Activated naive CD4-positive, alpha-beta T cell treated with anti-CD3 and anti-CD28 coated beads, Interleukin-2, amount 50 U/mL, for 16 hours (primary cell): ENCODE data around the gene CCDC15.
"Not testable (repeated sequence)": the region's sequence is repeated elsewhere in the genome, so short reads cannot be mapped to it uniquely, and the experiment has no call there.

Experiments used
- DNase-seq: peaks from one replicate; pipeline ENCODE4 v3.0.0-alpha.2; 2020

The CCDC15 gene

DNA sequence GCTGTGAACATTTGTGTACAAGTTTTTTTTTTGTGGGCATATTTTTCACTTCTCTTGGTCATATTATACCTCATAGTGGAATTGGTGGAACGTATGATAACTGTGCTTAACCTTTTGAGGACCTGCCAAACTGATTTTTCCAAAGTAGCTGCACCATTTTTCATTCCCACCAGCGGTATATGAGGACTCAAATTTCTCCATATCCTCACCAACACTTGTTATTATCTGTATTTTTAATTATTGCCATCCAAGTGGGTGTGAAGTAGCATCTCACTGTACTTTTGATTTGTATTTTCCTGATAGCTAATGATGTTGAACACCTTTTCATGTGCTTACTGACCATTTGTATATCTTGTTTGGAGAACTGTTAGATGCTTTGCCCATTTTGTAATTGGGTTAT, 47.8 kb downstream of the CCDC15 start:
- DNase-seq = no peak

DNA sequence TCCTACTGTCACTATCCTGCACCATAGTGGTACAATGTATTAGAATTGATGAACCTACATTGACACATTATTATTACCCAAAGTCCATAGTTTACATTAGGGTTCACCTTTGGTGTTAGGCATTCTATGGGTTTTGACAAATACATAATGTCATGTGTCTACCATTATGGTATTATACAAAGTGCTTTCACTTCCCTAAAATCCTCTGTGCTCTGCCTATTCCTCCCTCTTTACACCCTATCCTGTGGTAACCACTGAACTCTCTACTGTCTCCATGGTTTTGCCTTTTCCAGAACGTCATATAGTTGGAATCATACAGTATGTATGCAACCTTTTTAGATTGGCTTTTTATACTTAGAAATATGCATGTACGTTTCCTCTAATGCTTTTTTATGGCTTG, 51.5 kb downstream of the CCDC15 start:
- DNase-seq = no peak

DNA sequence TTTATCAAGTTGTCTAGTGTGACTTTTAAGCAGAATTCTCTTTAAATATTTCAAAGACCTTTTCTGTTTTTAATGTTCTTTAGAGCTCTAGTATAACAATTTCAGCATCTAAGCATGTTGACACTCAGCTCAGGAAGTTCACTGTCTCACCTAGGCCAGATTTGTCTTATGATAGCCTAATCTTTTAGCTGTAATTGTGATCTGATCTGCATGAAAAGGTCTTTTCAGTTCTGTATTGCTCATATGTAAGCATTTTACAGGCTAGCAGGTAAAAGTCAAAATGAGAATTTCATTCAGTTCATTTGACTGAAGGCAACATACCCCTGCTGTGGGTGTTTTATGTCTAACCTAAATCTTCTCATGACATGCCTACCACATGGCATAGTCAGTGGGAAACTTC, 62.4 kb downstream of the CCDC15 start:
- DNase-seq = no peak

DNA sequence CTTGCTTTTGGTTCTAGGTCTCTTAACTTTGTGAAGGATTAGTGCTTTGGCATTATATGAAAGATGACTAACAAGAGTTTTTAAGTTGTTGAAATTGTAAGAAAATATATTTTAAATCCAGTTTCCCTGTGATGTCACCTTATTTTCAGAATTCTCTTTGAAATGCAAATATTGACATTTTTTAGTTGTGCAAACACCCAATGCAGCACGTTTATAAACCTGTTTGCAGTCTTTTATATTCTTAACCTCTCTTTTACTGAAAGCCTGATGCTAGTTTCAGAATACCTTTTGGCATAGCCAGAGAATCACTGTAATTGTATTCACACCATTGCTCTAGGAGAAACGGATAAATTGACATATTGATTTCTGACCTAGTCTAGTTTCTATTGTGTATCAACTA, 66.3 kb downstream of the CCDC15 start:
- DNase-seq = no peak

DNA sequence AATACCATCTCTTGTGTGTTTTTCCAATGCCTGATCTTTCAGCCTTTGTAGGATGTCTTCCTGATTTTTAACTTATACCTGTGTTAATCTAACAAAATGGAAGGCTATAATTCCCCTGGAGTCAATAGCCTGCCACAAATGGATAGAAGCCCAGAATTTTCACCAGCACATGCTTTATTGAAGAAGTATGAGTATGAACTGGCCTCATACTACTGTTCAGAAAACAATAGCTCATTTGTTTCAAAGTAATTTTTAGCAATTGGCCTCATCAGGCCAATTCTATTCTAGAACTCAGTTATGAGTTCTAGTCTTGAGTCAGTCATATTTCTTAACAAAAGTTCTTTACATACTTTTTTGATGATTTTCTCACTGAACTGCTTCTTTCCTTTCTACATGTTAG, 68.5 kb downstream of the CCDC15 start:
- no peak for DNase-seq

DNA sequence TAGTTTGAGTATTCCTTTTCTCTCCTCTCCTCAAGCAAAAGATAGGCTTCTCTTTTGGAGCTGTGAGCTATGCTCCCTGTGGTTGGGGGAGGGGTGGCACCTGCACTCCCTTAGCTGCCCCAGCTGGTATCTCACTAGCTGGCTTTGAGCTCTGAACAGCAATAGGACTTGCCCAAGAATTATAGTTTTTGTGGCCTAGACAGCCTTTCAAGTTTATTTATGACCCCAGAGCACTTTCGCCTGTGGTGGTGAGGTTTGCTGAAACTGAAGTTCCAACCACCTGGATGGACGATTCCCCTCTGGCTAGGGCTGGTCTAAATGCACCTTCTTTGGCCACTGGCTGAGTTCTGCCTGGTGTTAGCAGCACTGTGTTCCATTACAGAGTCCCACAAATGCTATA, 72.0 kb downstream of the CCDC15 start:
- no peak for DNase-seq

DNA sequence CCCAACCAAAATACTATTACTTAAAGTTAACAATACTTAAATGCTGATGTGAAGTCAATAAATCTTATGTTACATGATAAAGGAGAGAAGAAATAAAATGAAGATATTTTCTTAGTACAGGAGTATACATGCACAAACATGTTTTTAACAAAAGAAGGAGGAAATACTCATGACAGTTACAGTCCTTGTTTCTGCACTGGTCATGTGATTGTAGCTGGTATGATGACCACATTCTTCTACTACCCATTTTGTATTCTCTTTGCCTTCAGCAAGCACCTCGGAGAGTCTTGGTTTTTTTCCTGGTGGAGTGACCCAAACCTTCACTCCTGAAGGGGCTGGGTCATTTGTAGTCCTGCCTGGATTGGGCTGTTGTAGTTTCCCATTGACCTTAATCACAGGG, 75.4 kb downstream of the CCDC15 start:
- not testable (repeated sequence) for DNase-seq

DNA sequence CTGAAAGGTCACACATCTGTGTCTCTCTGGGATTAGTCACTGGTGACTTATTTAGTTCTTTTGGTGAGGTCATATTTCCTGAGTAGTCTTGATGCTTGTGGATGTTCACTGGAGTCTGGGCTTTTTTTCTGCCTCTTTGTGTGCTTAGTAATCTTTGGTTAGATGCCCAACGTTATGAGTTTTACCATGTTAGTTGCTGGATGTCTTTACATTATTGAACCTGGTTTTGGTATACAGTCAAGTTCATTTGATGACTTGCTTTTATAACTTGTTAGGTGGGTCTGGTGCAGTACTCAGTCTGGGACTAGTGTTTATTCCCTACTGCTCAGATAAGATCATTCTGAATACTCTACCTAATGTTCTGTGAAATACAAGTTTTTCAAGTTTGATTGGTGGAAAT, 82.9 kb downstream of the CCDC15 start:
- no peak for DNase-seq

DNA sequence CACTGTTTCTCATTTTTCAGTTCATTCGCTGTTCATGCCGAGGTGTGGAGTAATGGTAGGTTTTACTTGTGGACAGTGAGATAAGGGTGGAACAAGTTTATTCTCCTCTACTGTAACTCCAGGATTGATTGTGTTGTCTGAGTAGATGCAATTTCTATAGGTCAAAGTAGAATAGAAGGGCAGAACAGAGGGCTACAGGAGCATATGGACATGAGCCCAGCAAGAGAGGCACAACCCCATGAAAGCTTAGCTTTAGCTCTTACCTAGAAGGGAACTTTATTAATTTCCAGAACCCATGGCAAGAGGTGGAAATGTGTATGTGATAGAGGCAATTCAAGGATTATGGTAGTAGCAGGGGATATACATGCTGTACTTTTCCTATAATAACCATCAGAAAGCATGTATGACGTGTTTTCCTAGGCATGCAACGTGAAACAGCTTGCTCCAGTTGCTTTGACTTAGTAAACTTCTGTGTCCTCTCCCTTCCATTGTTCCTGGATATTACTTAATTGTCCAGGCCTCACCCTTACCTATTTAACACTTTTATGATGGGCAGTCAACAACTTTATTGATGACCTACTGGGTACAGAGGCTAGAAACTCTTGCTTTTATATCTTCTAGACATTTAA, 95.3 kb downstream of the CCDC15 start:
- no peak for DNase-seq

DNA sequence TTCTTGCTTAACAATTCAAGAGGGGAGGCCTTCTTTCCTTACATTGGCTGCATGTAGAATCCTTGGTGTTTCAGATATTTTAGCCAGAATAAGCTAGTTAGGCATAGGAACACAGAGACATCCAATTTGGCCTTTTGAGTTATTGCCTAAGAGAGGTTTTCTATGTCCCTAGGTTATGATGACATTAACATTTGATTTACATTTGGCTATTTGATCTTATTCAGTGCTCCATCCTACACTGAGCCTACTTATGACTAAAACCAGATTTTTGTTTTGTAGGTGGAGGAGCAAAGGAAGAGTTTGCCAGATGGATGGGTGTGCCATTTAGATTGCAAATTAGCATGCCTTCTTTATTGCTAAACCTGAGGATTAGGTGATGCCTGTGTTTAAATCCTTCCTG, 98.0 kb downstream of the CCDC15 start:
- no peak for DNase-seq

DNA sequence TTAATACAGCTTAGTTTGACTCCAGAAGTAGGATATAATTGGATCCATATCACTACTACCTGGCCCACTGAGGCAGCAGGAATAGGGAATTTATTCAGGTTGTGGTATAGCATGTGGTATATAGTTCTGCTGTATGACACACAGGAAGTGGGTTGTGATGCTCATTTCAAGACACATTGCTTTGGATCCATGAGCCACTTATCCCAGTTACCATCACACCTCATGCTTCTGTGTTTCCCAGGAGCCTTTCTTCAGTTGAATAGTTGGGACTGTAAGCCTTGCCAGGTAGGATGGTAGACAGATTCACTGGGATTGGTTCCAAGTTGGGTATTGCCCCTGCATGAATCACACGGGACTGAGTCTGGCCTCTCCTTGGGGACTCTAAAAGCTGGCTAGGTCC, 99.2 kb downstream of the CCDC15 start:
- DNase-seq = no peak

DNA sequence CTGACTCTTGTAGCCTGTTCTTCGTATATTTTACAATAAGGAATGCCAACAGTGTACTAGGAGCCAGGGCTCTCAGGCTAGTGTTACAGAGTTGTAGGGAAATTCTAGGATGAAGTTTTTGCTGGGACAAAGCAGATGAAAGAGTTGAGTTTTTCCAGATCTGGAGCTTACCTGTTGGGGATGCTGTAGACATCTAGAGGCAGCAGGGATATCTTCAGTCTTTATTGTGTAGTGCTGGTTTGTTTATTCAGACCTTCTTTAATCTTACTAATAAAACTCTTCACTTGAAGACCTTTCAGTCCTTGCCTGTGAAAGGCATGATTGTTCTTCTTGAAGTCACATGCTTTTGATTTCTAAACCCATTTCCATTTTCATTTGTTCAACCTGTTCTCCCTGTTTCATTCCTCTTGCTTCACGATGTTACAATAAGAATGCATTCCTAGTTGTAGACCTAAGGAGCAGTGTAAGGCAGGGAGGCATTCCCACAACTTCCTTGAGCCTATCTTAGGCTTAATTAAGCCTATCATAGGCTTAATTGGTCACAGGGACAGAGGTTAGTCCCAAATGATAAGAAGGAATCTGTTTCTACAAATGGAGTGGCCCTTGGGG, 101.2 kb downstream of the CCDC15 start:
- no peak for DNase-seq

DNA sequence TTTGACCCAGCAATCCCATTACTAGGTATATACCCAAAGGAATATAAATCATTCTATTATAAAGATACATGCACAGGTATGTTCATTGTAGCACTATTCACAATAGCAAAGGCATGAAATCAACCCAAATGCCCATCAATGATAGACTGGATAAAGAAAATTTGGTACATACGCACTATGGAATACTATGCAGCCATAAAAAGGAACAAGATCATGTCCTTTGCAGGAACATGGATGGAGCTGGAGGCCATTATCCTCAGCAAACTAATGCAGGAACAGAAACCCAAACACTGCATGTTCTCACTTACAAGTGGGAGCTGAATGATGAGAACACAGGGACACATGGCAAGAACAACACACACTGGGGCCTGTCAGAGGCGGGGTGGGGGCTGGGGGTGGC, 102.1 kb downstream of the CCDC15 start:
- not testable (repeated sequence) for DNase-seq

DNA sequence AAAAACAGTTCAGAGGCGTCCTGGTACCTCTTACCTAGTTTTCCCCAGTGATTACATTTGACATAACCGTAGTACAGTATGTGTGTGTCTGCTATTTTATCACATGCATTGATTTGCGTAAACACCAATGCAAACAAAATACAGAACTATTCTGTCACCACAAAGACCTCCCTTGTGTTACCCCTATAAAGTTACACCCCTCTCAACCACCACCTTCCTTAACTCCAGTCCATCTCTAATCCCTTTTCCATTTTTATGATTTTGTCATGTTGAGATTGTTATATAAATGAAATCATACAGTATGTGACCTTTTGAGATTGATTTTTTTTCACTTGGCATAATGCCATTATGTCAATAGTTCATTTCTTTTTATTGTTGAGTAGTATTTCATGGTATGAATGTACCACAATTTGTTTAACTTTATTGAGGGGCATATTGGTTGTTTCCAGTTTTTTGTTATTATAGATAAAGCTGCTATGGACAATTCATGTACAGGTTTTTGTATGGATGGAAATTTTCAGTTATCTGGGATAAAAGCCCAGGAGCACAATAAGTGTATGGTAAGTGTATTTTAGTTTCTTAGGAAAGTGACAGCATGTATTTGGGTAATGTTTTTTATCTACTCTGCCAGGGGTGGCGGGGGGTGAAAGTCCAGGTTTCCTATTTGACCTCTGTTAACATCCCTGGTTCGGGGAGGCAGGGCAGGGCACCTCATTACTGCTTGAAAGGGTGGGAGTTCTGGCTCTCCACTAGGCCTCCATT, 103.1 kb downstream of the CCDC15 start:
- no peak for DNase-seq

DNA sequence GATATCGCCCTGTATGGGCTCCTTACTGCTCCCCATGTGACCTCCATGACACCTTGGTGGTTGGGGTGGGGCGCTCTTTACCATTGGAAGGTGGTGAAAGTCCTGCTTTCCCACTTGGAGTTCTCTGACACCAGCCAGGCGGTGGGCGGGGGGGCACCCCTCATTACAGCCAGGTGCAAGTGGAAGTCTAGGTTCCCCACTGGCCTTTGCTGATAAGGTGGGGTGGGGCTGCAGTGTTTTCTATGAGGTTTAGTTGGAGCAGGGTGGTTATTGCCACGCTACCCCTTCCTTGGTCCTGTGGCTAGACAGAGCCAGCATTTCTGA, 103.7 kb downstream of the CCDC15 start:
- no peak for DNase-seq

DNA sequence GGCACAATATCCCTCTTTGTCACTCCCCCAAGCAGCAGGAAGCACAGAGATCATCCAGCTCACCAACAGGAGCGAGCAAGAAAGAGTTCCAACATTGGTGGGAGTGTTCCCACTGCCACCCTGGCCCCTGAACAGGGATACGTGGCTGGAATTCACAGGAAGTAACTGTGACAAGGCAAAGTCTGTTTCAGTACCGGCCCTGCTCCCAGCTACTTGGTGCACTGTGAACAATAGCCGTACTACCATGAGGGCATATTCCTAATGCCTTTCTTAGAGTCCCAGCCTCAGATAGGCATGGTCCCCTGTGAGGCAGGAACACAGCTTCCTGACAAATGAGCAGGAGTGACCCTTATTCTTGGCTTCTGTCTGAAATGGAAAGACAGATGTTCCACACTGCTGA, 107.3 kb downstream of the CCDC15 start:
- DNase-seq = no peak

DNA sequence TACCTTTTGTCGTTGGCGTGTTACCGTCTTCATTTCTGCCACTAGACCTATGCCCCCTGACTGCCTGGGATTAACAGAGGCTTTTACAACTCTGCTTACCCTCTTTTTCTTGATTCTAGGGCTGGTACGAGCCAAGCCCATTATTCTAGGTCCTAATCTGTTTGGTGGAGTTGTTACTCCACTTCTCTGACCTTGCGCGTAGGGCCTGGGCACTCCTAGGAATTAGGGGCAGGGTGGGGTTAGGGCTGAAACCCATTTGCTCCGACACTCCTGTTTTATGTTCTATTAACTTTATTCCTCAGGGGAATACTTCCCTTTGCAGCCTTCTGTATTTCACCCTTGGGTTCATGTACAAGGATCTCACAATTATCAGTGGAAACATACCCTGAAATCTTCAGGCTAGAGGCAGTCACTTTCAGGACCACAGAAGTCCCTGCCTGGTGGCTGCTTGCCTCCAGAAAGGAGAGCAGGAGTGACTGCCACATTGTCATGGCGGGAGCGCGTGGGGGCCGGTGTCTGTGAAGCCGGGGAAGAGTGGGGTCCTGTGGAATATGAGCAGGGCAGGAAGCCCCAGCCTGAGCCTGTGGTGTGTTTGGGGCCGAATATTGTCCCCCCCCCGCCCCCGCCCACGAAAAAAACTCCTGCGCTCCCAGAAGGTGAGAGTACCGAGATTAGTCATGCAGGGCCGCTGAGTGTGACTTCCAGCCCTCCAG, 108.4 kb downstream of the CCDC15 start:
- DNase-seq = no peak

DNA sequence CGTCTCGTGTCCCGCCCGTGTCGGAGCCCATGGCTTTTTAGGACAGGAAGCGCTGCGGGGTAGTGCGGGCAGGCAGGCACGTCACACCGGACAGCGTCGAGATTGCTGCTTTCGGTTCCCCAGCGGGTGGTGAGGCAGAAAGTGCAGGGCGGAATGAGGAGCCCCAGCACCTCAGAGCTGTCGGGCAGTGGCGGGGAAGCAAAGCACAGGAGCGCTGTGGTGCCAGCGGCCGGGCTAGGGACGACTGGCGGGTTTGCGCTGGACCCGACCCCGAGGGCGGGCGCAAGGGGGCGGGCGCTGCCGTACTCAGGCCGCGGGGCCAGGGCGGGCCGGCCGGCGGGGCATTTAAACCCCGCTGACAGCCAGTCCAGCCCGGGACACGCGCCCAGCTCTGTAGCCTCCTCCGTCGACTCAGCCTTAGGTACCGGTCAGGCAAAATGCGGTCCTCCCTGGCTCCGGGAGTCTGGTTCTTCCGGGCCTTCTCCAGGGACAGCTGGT, 109.0 kb downstream of the CCDC15 start, which contains the start of gene SLC37A2:
Gene SLC37A2, plus strand, starts transcription at position 375 of the 498 bp plus-strand sequence. Its CDS starts 63 bp downstream, at position 438.
- DNase-seq = peak; percentile 25

DNA sequence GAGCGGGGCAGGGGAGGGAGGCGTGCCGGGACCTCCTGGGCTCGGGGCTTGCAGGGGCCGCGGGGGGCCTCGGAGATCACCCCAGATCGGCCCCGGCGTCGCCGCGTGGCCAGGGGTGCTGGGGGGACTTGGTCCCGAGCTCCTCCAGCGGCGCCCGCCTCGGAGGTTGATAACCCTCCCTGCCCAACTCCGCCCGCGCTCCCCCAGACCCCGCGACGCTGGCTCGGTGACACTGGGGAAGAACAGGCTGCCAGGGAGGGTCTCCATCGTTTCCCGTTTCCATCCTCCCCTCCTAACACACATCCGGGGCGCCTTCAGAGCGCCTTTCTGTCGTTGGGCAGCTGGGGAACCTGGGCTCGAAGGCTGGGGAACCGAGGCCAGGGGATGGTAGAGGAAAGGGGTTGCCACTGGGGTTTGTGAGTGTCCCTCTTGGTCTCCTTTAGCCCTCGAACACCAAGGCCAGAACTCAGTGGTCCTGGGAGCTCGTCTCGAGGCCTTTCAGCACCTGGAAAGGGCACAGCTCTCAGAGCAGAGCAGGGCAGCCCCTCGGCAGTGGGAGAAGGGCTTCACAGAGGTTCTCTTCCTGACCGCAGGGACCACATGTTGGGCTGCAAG, 109.5 kb downstream of the CCDC15 start:
- no peak for DNase-seq

DNA sequence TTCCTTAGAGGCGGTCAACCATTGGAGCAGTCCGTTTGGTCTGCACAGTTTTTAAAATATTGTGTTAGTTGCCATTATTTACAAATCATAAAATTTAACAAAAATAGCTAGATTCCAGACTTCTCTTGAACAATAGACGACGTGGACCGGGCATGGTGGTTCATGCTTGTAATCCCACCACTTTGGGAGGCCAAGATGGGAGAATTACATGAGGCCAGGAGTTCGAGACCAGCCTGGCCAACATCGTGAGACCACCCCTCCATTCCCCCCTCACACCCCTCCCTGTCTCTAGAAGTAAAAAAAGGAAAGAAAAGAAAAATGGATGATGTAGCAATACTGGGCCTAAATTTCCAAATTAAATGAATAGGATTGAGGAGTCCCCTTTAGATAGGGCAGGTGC, 110.1 kb downstream of the CCDC15 start:
- DNase-seq = no peak

DNA sequence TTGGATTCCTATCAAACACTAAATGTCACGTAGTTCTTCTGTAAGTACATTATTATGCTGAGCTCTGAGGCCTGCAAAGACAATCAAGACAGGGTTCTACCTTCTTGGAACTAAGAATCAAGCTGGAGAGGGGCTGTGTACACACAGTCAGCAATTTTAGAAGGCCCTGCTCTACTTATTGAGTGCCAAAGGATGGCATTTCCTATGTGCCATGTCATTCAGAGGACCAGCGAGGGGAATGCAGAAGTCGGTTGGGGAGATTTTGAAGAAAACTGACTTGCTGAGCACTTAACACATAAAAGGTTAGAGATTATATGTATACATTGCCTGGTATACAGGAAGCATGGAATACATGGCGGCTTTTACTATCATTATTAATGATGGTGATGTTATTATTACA, 114.4 kb downstream of the CCDC15 start:
- DNase-seq = no peak

DNA sequence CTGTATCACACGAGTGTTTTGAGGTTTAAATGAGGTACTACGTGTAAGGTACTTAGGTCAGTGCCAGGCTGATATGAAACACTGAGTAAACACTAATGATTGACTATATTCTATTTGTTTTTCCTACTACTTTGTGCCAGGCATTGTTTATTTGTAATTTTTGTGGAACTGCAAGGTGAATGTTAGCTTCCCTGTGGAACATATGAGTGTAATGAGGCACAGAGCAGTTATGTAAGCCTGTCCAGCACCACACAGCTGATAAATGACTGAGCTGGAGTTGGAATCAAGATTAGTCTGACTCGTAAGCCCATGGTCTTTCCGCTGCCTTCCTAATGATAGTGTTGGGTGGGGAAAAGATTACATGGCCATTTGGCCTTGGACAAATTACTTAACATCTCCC, 115.0 kb downstream of the CCDC15 start:
- no peak for DNase-seq

DNA sequence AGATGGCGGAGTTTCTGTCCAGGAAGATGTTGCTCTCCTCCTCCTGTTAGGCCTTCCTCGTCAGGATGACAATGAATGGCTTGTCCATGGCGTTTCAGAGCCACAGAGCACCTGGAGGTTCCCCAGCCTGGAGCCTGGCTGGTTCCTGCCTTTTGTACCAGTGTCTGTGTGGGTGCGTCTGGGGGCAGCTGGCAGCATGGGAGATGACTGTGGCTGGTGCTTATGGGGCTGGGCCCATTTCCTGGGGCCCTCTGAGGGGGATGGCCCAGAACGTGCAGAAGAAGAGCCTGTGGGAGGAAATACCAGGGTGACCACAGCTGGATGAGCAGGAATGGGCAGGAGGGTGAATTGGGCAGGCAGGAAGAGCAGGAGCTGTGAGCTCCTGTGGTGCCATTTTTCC, 115.8 kb downstream of the CCDC15 start:
- DNase-seq = no peak
